Adrenal gland (tissue), 5 donors: ENCODE data around the gene TMEM91.

Experiments
- POLR2A ChIP-seq, 2 donors: fragments of 450-650 bp; IDR thresholded peaks; one replicate each; pipeline ENCODE4 v1.6.1; 2017; ENCODE audit warnings: antibody characterized with exemption in 2 of 2, mild to moderate bottlenecking in 2 of 2, moderate library complexity in 1 of 2
- TF ChIP-seq, protein P1 (sequence below), 6 experiments: fragments of 450-650 bp in 4 of 6; fragments of 200-600 bp in 2 of 6; sonication (generic) in 1 of 6; IDR thresholded peaks; 1 replicate in 5 of 6; 2 replicates in 1 of 6; pipeline versions ENCODE4 v1.5.1 to v1.8.0; 2016 to 2021; ENCODE audit warnings: antibody characterized with exemption in 6 of 6, mild to moderate bottlenecking in 2 of 6, moderate library complexity in 1 of 6
- donor health status: DM: no; HTN: no; CAD: no.

- TF ChIP-seq, protein P1, sequence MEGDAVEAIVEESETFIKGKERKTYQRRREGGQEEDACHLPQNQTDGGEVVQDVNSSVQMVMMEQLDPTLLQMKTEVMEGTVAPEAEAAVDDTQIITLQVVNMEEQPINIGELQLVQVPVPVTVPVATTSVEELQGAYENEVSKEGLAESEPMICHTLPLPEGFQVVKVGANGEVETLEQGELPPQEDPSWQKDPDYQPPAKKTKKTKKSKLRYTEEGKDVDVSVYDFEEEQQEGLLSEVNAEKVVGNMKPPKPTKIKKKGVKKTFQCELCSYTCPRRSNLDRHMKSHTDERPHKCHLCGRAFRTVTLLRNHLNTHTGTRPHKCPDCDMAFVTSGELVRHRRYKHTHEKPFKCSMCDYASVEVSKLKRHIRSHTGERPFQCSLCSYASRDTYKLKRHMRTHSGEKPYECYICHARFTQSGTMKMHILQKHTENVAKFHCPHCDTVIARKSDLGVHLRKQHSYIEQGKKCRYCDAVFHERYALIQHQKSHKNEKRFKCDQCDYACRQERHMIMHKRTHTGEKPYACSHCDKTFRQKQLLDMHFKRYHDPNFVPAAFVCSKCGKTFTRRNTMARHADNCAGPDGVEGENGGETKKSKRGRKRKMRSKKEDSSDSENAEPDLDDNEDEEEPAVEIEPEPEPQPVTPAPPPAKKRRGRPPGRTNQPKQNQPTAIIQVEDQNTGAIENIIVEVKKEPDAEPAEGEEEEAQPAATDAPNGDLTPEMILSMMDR (IDR thresholded peaks at IDR 0.05): no peak
- no peak for TF ChIP-seq POLR2A (IDR thresholded peaks at IDR 0.05)
Observed at GRCh38 chr19:41355035-41355434, 21.3 kb upstream of the TMEM91 start.
